GM12864 (cell line): ENCODE data around the gene ABCA1.

Experiments used
- DNase-seq: peaks from one replicate; pipeline ENCODE4 v3.0.0-alpha.2; 2011; ENCODE audit warnings: low read depth
- H3K4me3 ChIP-seq: 2 replicates; pipeline ENCODE4 v1.5.1; 2011; ENCODE audit warnings: mild to moderate bottlenecking, low read depth, low read length, control low read depth
- CTCF ChIP-seq: IDR thresholded peaks from 2 replicates; pipeline ENCODE4 v1.5.1; 2011; ENCODE audit warnings: low read depth, mild to moderate bottlenecking, moderate library complexity, low read length, control low read depth, inconsistent platforms; ENCODE audit errors: missing control alignments

Gene ABCA1

GRCh38 chr9:104800068-104800785, 127.7 kb downstream of the ABCA1 start:
- DNase-seq, result no peak
- H3K4me3 ChIP-seq, result no peak overlapping the region
- no peak for TF ChIP-seq CTCF

- DNase-seq, result no peak
- TF ChIP-seq CTCF, result no peak
- H3K4me3 ChIP-seq, result no peak overlapping the region
These were observed 129.6 kb downstream of the ABCA1 start for GRCh38 chr9:104798209-104798995.

DNA sequence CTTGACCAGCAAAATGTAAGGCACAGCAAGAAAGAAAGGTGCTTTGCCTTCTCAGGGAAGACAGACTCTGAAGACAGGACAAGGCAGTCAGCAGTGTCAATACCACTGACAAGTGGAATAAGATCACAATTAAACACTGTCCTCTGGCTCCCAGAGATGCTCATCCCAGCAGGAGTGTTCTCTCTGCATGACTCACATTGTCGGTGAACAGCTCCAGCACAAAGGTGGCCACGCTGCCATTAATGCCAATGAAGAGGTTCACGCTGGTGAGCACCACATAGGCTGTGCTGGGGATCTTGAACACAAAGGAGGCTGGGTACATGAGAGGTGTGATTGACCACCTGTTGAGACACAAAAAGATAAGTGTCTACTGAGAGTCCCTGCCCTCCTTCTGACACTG, 132.1 kb downstream of the ABCA1 start:
- no peak for TF ChIP-seq CTCF
- no peak for DNase-seq
- no peak overlapping the region for H3K4me3 ChIP-seq

DNA sequence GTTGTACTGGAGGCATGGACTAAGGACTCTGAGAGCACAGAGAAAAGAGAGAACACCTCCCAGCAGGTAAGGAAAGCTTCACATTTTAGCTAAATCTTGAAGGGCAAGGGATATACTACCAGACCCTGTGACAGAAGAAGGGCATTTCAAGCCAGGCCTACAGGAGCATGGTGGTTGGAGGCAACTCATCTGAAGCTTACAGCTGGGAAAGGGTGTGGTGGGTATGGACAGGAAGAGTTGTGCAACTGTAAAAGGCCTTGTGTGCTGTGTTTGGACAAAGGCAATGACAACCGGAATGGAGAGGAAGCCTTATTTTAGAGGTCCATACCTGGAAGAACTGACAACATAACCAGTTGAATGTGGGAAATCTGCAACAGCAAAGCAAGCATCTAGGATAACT, 132.9 kb downstream of the ABCA1 start:
- no peak for TF ChIP-seq CTCF
- H3K4me3 ChIP-seq, result no peak overlapping the region
- DNase-seq, result no peak

DNA sequence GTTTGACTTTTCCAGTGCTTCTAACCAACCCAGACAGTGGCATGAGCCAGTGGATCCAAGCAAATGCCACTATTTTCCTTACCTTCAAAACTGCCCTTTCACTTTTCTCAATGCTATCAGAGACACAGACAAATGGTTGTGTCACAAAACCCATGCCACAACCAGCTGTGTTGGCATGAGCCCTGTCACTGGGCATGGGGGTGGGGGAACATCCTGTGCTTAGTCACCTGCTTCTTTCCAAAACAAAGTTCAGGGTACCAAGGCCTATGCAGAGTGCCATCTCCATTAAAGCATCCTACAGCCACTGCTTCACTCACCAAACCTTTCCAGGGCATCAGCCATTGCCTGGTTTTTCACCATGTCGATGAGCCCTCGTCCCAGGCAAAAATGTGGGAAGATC, 133.9 kb downstream of the ABCA1 start:
- TF ChIP-seq CTCF, result no peak
- no peak for DNase-seq
- H3K4me3 ChIP-seq, result no peak overlapping the region

DNA sequence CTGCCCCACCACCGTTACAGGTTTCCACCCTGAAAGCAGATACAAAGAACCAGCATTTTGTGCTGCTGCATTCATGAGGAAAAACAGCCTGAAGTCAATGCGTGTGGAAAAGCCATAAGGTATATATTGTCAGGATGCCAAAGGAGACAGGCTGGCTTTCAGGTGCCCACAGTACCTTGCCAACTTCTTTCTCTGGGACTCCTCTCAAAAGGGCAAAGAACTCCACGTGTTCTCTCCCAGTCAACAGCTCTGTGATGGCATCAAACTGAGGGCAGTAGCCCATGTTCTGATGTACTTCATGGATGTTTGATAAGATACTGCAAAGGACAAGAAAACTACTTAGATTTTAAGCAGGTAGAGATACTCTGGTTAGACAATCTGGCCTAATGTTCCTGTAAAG, 139.7 kb downstream of the ABCA1 start:
- TF ChIP-seq CTCF, result no peak
- no peak overlapping the region for H3K4me3 ChIP-seq
- no peak for DNase-seq
